Measurements from ENCODE around the gene GABRA1. TPM values are rescaled to one million over a fixed set of nuclear protein-coding genes. Genes with fewer than 3 reads are reported as not detected.

Gene GABRA1
- total RNA-seq, 1 experiment from 2014 or later, result not detected

GRCh38 chr5:161946911-161947310 lies 99.0 kb downstream of the GABRA1 start:
- no peaks in the 10 kb centered on the region for H3K27me3 Mint-ChIP-seq (ENCODE audit: low read depth)
- no peak overlapping the region for H3K4me2 ChIP-seq (ENCODE audit: insufficient read depth, insufficient read length, low read length)
- no peak overlapping the region for H3K14ac ChIP-seq (ENCODE audit: insufficient read depth, low read length)
- no peaks in the 10 kb centered on the region for H3K23me2 ChIP-seq (ENCODE audit: insufficient read length, low read depth, low read length, poor library complexity, severe bottlenecking)
- no CpG with 5 or more reads among the region's 4 CpGs for WGBS (ENCODE audit: extremely low coverage, insufficient read length, low lambda C conversion rate)
- H3K4me3 Mint-ChIP-seq, result no peak overlapping the region
- H3K36me3 Mint-ChIP-seq (ENCODE audit: insufficient read depth in 1 of 3, low read depth in 3 of 3), result no peaks in the 10 kb centered on the region
- DNase-seq, result no peak
- no peak overlapping the region for H4K5ac ChIP-seq (ENCODE audit: insufficient read length, low read depth, low read length)
- no peaks in the 10 kb centered on the region for H3K27me3 ChIP-seq (ENCODE audit: insufficient read depth, low read length)
- no peaks in the 10 kb centered on the region for H3K4me1 Mint-ChIP-seq
- H3K4ac ChIP-seq (ENCODE audit: low read depth, low read length), result no peak overlapping the region
- no peak overlapping the region for H3T11ph ChIP-seq (ENCODE audit: low read length)
- H2BK12ac ChIP-seq (ENCODE audit: insufficient read length, low read depth, low read length), result no peak overlapping the region
- no peaks in the 10 kb centered on the region for H4K20me1 ChIP-seq (ENCODE audit: control insufficient read depth, insufficient read depth, insufficient read length)
- H3K27ac ChIP-seq (ENCODE audit: insufficient read length, low read depth, low read length), result no peak overlapping the region
- no peak overlapping the region for H2AFZ ChIP-seq (ENCODE audit: low read length)
- H2AK5ac ChIP-seq (ENCODE audit: insufficient read length, low read length), result no peak overlapping the region
- no peak overlapping the region for H3K9ac ChIP-seq (ENCODE audit: extremely low read depth, insufficient read length, low read length)
- H3K9me3 Mint-ChIP-seq, result no peaks in the 10 kb centered on the region
- H3K27ac Mint-ChIP-seq, result no peak overlapping the region
- H3K9me3 ChIP-seq (ENCODE audit: control insufficient read depth, low read depth, low read length), result no peaks in the 10 kb centered on the region
- no peak overlapping the region for H2BK15ac ChIP-seq (ENCODE audit: low read depth, low read length)
- no peaks in the 10 kb centered on the region for H3K79me2 ChIP-seq (ENCODE audit: insufficient read depth, low read length)
- TF ChIP-seq CTCF (conservative IDR thresholded peaks at IDR 0.05), result no peak
- H4K91ac ChIP-seq (ENCODE audit: insufficient read length, low read depth, low read length), result no peak overlapping the region
- no peaks in the 10 kb centered on the region for H3K79me1 ChIP-seq (ENCODE audit: insufficient read depth, low read depth, low read length, poor library complexity, severe bottlenecking)
- no peaks in the 10 kb centered on the region for H3K4me1 ChIP-seq (ENCODE audit: insufficient read depth, low read length)
- H2BK120ac ChIP-seq (ENCODE audit: low read depth, low read length, poor library complexity, severe bottlenecking), result no peak overlapping the region
- H4K8ac ChIP-seq (replicated peaks; ENCODE audit: insufficient read length, low read depth, low read length), result no peak overlapping the region
- H3K56ac ChIP-seq (ENCODE audit: insufficient read length, low read depth, low read length), result no peak overlapping the region
- H3K18ac ChIP-seq (ENCODE audit: insufficient read length, low read depth, low read length), result no peak overlapping the region
- H2BK5ac ChIP-seq (ENCODE audit: insufficient read length, low read length), result no peak overlapping the region
- H3K23ac ChIP-seq (ENCODE audit: insufficient read length, low read depth, low read length), result no peak overlapping the region
- no peak overlapping the region for H2BK20ac ChIP-seq (ENCODE audit: low read depth, low read length, poor library complexity, severe bottlenecking)

Other genes starting within 250 kb of the GABRA1 start
- gene GABRA6, start 162.4 kb upstream of the GABRA1 start, total RNA-seq (2021), result not detected in 2 replicates
- gene GABRG2, start 219.7 kb downstream of the GABRA1 start, total RNA-seq (2021), result 0.98 and 2.9 TPM in 2 replicates